Fibroblast of lung (primary cell): ENCODE data around the gene MRPS35.

Experiments
- CTCF ChIP-seq, 2 donors: IDR thresholded peaks in 1 of 2; conservative IDR thresholded peaks in 1 of 2; 1 replicate in 1 of 2; 2 replicates in 1 of 2; pipeline ENCODE4 v1.5.1; 2011 to 2012; ENCODE audit warnings: low read length in 2 of 2, control low read depth in 1 of 2, inconsistent platforms in 1 of 2, low read depth in 1 of 2, mild to moderate bottlenecking in 1 of 2
- EZH2 ChIP-seq: IDR thresholded peaks from 2 replicates; pipeline ENCODE4 v1.5.1; 2012; ENCODE audit warnings: low read length, control low read depth, mild to moderate bottlenecking; ENCODE audit errors: missing control alignments

- TF ChIP-seq CTCF (conservative IDR thresholded peaks at IDR 0.05 in 1 of 2, IDR thresholded peaks at IDR 0.05 in 1 of 2; ENCODE audit: low read depth in 1 of 2, low read length in 2 of 2) = no peak
- TF ChIP-seq EZH2 = no peak
Measured at GRCh38 chr12:27756670-27757195, 46.1 kb downstream of the MRPS35 start.
